Measurements from ENCODE around the gene PDZD4.
A peak's percentile ranks its signal among the peaks of the same experiment; 100 is the strongest.
"Not testable (repeated sequence)": the region's sequence is repeated elsewhere in the genome, so short reads cannot be mapped to it uniquely, and the experiment has no call there.

PDZD4 gene

GRCh38 chrX:153832728-153833127, 2.4 kb upstream of the PDZD4 start:
- DNase-seq = no peak

- DNase-seq = no peak
Observed at GRCh38 chrX:153831429-153832150, 1.2 kb upstream of the PDZD4 start.

- DNase-seq = peak in 1 of 2 experiments; percentile 35
Observed at GRCh38 chrX:153830640-153831428, 490 bp upstream of the PDZD4 start.

GRCh38 chrX:153829549-153829798, 870 bp downstream of the PDZD4 start:
- no peak for DNase-seq

GRCh38 chrX:153828723-153829548, 1.4 kb downstream of the PDZD4 start:
- no peak for DNase-seq

GRCh38 chrX:153828308-153828707, 2.0 kb downstream of the PDZD4 start:
- DNase-seq = no peak

GRCh38 chrX:153827903-153828302, 2.4 kb downstream of the PDZD4 start:
- no peak for DNase-seq

GRCh38 chrX:153827016-153827415, 3.3 kb downstream of the PDZD4 start:
- no peak for DNase-seq

- DNase-seq = no peak
Observed at GRCh38 chrX:153825042-153825441, 5.3 kb downstream of the PDZD4 start.

GRCh38 chrX:153824348-153824747, 6.0 kb downstream of the PDZD4 start:
- no peak for DNase-seq

GRCh38 chrX:153821066-153821465, 9.3 kb downstream of the PDZD4 start:
- no peak for DNase-seq

GRCh38 chrX:153820601-153821000, 9.7 kb downstream of the PDZD4 start:
- no peak for DNase-seq

GRCh38 chrX:153819384-153820040, 10.8 kb downstream of the PDZD4 start:
- no peak for DNase-seq

GRCh38 chrX:153818571-153819383, 11.6 kb downstream of the PDZD4 start:
- peak; percentile 9 to 40 for DNase-seq

GRCh38 chrX:153818064-153818463, 12.3 kb downstream of the PDZD4 start:
- not testable (repeated sequence) for DNase-seq

GRCh38 chrX:153816831-153817690, 13.3 kb downstream of the PDZD4 start:
- no peak for DNase-seq

- DNase-seq = no peak
Observed at GRCh38 chrX:153814591-153815315, 15.6 kb downstream of the PDZD4 start.

GRCh38 chrX:153813161-153813560, 17.2 kb downstream of the PDZD4 start:
- DNase-seq = no peak

- no peak for DNase-seq
Observed at GRCh38 chrX:153812220-153812619, 18.1 kb downstream of the PDZD4 start.

- no peak for DNase-seq
Observed at GRCh38 chrX:153807976-153808375, 22.4 kb downstream of the PDZD4 start.

All from NCI-H1930 (cell line).